Measurements from ENCODE around the gene UMAD1. TPM values are rescaled to one million over a fixed set of nuclear protein-coding genes. Genes with fewer than 3 reads are reported as not detected.

UMAD1 gene
- total RNA-seq, 1 donor = 8.2 TPM

GRCh38 chr7:7848246-7848645 is 207.7 kb downstream of the UMAD1 start:
- H3K27me3 ChIP-seq (ENCODE audit: insufficient read depth, low read length) = no peaks in the 10 kb centered on the region
- H3K4me3 ChIP-seq (ENCODE audit: low read length) = no peak overlapping the region
- H3K9me3 ChIP-seq (ENCODE audit: low read depth, low read length) = no peaks in the 10 kb centered on the region

GRCh38 chr7:7848892-7849291 is 208.3 kb downstream of the UMAD1 start:
- Histone ChIP-seq H3K27me3 (ENCODE audit: insufficient read depth, low read length) (no peaks in the 10 kb centered on the region), H3K4me1 (ENCODE audit: insufficient read depth, low read length) (peaks cover 5% of the 10 kb centered on the region), H3K9me3 (ENCODE audit: low read depth, low read length) (no peaks in the 10 kb centered on the region), H3K4me3 (ENCODE audit: low read length) (no peak overlapping the region)

More at GRCh38 chr7:7848246-7848645, 207.7 kb downstream of the UMAD1 start:
- peaks cover 5% of the 10 kb centered on the region for H3K4me1 ChIP-seq (ENCODE audit: insufficient read depth, low read length)

GRCh38 chr7:7850150-7850549 is 209.6 kb downstream of the UMAD1 start:
- H3K9me3 ChIP-seq (ENCODE audit: low read depth, low read length) = peaks cover 6% of the 10 kb centered on the region
- no peaks in the 10 kb centered on the region for H3K27me3 ChIP-seq (ENCODE audit: insufficient read depth, low read length)
- H3K4me3 ChIP-seq (ENCODE audit: low read length) = no peak overlapping the region
- H3K4me1 ChIP-seq (ENCODE audit: insufficient read depth, low read length) = peaks cover 5% of the 10 kb centered on the region

DNA sequence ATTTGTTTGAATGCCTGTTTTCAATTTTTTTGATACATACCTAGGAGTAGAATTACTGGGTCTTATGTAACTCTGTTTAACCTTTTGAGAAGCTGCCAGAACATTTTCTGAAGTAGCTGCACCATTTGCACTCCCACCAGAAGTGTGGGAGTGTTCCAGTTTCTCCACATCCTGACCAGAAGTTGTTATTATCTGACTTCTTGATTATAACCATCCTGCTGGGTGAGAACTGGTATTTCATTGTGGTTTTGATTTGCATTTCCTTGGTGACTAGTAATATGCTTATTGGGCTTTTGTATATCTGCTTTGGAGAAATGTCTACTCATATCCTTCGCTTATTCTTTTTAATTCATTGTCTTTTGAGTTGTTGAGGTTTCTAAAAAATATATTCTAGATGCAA is 210.8 kb downstream of the UMAD1 start:
- H3K27me3 ChIP-seq (ENCODE audit: insufficient read depth, low read length) = no peaks in the 10 kb centered on the region
- H3K4me3 ChIP-seq (ENCODE audit: low read length) = no peak overlapping the region
- H3K9me3 ChIP-seq (ENCODE audit: low read depth, low read length) = peaks cover 6% of the 10 kb centered on the region
- peaks cover 5% of the 10 kb centered on the region for H3K4me1 ChIP-seq (ENCODE audit: insufficient read depth, low read length)

- Histone ChIP-seq H3K9me3 (ENCODE audit: low read depth, low read length) (peaks cover 6% of the 10 kb centered on the region), H3K4me3 (ENCODE audit: low read length) (no peak overlapping the region), H3K27me3 (ENCODE audit: insufficient read depth, low read length) (no peaks in the 10 kb centered on the region), H3K4me1 (ENCODE audit: insufficient read depth, low read length) (peaks cover 6% of the 10 kb centered on the region)
Observed at GRCh38 chr7:7851991-7852390, 211.4 kb downstream of the UMAD1 start.

DNA sequence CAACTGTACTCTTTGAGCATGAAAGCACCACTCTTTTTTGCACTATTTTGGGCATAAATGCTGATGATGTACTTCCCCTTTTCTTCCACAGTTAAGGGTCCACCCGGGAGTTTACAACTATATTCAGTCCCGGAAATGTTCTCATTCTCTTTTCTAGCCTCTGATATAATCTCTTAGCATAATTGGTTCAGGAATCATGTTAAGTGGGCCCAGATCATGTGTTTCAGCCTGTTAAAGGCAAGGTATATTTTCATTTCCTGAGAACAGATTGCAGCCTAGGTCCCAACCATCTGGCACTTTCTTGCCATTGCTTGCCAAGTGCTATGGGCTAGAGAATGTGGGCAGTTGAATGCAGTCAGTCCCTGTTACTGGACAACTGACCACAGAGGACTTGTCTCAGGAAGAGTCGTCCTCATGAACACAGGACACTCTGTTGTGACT is 216.6 kb downstream of the UMAD1 start:
- Histone ChIP-seq H3K27me3 (ENCODE audit: insufficient read depth, low read length) (no peaks in the 10 kb centered on the region), H3K4me3 (ENCODE audit: low read length) (no peak overlapping the region), H3K4me1 (ENCODE audit: insufficient read depth, low read length) (peaks cover 4% of the 10 kb centered on the region), H3K9me3 (ENCODE audit: low read depth, low read length) (peaks cover 6% of the 10 kb centered on the region)

DNA sequence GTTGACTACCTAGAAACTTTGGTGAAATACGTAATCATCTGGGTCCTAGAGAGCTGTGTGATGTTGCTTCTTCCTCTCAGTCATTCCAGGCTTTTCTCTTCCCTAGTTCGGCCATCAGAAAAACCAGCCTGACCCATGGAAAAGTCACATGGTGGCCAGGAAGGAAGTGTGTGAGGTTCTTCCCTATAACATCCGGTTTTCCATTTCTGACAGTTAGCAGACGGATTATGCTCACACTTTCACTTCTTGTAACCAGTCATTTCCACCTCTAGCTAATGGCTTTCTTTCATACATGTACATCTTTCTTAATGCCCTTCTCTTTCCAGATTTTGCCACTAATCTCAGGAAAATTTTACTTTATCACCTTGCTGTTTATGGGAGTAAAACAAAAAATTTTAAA is 218.0 kb downstream of the UMAD1 start:
- H3K4me3 ChIP-seq (ENCODE audit: low read length) = no peak overlapping the region
- H3K27me3 ChIP-seq (ENCODE audit: insufficient read depth, low read length) = no peaks in the 10 kb centered on the region
- H3K9me3 ChIP-seq (ENCODE audit: low read depth, low read length) = peaks cover 6% of the 10 kb centered on the region
- H3K4me1 ChIP-seq (ENCODE audit: insufficient read depth, low read length) = peaks cover 4% of the 10 kb centered on the region

- Histone ChIP-seq H3K4me1 (ENCODE audit: insufficient read depth, low read length) (peaks cover 4% of the 10 kb centered on the region), H3K27me3 (ENCODE audit: insufficient read depth, low read length) (no peaks in the 10 kb centered on the region), H3K4me3 (ENCODE audit: low read length) (no peak overlapping the region), H3K9me3 (ENCODE audit: low read depth, low read length) (peaks cover 6% of the 10 kb centered on the region)
Observed at GRCh38 chr7:7859411-7859810, 218.9 kb downstream of the UMAD1 start.

GRCh38 chr7:7861211-7861633 is 220.7 kb downstream of the UMAD1 start:
- Histone ChIP-seq H3K4me3 (ENCODE audit: low read length) (no peak overlapping the region), H3K4me1 (ENCODE audit: insufficient read depth, low read length) (peaks cover 4% of the 10 kb centered on the region), H3K27me3 (ENCODE audit: insufficient read depth, low read length) (no peaks in the 10 kb centered on the region), H3K9me3 (ENCODE audit: low read depth, low read length) (no peaks in the 10 kb centered on the region)

DNA sequence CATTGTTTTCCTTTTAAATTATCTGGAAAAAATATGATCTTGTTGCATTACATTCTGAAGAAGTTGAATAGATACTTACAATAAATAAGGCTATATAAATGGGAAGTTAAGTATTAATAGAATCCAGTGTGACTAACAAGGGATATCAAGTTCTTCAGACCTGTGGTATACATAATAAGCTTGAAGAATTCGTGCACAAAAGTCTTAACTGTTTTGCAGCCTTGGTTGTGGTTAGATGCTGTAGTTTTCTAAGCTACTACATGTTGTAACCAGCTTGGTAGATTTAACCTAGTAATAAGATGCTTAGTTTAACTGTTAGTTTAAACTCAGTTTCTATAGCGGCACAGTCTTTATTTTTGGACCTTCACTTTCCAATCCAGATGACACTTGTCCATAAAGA is 221.8 kb downstream of the UMAD1 start:
- no peaks in the 10 kb centered on the region for H3K9me3 ChIP-seq (ENCODE audit: low read depth, low read length)
- H3K27me3 ChIP-seq (ENCODE audit: insufficient read depth, low read length) = no peaks in the 10 kb centered on the region
- peaks cover under 1% of the 10 kb centered on the region for H3K4me1 ChIP-seq (ENCODE audit: insufficient read depth, low read length)
- H3K4me3 ChIP-seq (ENCODE audit: low read length) = no peak overlapping the region

- no peaks in the 10 kb centered on the region for H3K9me3 ChIP-seq (ENCODE audit: low read depth, low read length)
- no peaks in the 10 kb centered on the region for H3K27me3 ChIP-seq (ENCODE audit: insufficient read depth, low read length)
- peaks cover 19% of the 10 kb centered on the region for H3K4me1 ChIP-seq (ENCODE audit: insufficient read depth, low read length)
- H3K4me3 ChIP-seq (ENCODE audit: low read length) = no peak overlapping the region
Observed at GRCh38 chr7:7867846-7868571, 227.5 kb downstream of the UMAD1 start.

DNA sequence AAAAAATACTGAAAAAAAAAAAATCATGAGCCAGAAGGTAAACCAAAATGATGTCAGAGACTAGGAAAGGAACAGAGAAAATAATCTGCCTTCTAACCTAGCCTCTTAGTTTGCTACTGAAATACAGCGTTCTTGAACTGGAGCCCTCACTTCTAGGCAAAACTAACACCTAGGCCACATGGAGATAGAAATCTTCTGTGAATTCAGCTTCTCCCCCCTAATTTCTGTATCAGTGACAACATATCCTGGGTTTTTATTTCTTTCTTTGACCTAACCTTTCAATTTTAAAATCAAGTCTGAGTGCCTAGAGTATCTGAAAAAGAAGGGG is 228.0 kb downstream of the UMAD1 start:
- H3K4me3 ChIP-seq (ENCODE audit: low read length) = no peak overlapping the region

GRCh38 chr7:7869036-7869435 is 228.5 kb downstream of the UMAD1 start:
- no peaks in the 10 kb centered on the region for H3K9me3 ChIP-seq (ENCODE audit: low read depth, low read length)
- no peaks in the 10 kb centered on the region for H3K27me3 ChIP-seq (ENCODE audit: insufficient read depth, low read length)
- no peak overlapping the region for H3K4me3 ChIP-seq (ENCODE audit: low read length)
- peaks cover 19% of the 10 kb centered on the region for H3K4me1 ChIP-seq (ENCODE audit: insufficient read depth, low read length)

More for the DNA sequence above, 228.0 kb downstream of the UMAD1 start:
- no peaks in the 10 kb centered on the region for H3K27me3 ChIP-seq (ENCODE audit: insufficient read depth, low read length)
- peaks cover 19% of the 10 kb centered on the region for H3K4me1 ChIP-seq (ENCODE audit: insufficient read depth, low read length)
- no peaks in the 10 kb centered on the region for H3K9me3 ChIP-seq (ENCODE audit: low read depth, low read length)

DNA sequence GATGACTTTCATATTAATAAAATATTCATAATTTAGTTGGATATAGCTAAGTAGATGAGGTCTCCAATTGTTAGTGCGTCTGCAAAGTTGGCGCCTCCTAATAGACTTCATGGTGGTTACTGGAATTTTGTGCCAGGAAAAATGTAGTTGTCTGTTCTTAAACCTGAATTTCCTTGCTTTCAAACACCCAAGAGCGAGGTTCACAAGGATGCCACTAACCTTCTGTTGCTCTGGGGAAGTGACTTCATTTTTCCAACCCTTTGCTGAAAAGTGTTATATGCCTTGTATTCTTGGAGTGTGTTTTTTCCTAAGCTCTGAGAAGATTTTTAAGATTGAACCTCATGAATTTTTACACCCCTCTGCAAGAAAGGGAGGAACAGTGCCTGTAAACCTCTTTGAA is 229.1 kb downstream of the UMAD1 start:
- no peaks in the 10 kb centered on the region for H3K27me3 ChIP-seq (ENCODE audit: insufficient read depth, low read length)
- peaks cover 19% of the 10 kb centered on the region for H3K4me1 ChIP-seq (ENCODE audit: insufficient read depth, low read length)
- H3K4me3 ChIP-seq (ENCODE audit: low read length) = no peak overlapping the region
- no peaks in the 10 kb centered on the region for H3K9me3 ChIP-seq (ENCODE audit: low read depth, low read length)

- Histone ChIP-seq H3K9me3 (ENCODE audit: low read depth, low read length) (no peaks in the 10 kb centered on the region), H3K4me3 (ENCODE audit: low read length) (no peak overlapping the region), H3K27me3 (ENCODE audit: insufficient read depth, low read length) (no peaks in the 10 kb centered on the region), H3K4me1 (ENCODE audit: insufficient read depth, low read length) (peaks cover 19% of the 10 kb centered on the region)
Observed at GRCh38 chr7:7870555-7870954, 230.0 kb downstream of the UMAD1 start.

- no peaks in the 10 kb centered on the region for H3K9me3 ChIP-seq (ENCODE audit: low read depth, low read length)
- H3K27me3 ChIP-seq (ENCODE audit: insufficient read depth, low read length) = no peaks in the 10 kb centered on the region
- H3K4me1 ChIP-seq (ENCODE audit: insufficient read depth, low read length) = no peaks in the 10 kb centered on the region
- no peak overlapping the region for H3K4me3 ChIP-seq (ENCODE audit: low read length)
Observed at GRCh38 chr7:7876419-7876818, 235.9 kb downstream of the UMAD1 start.

Data from mononuclear cell (primary cell).